HG02970 (cell line): Measurements from ENCODE around the gene CAMK2D.
"Not testable (repeated sequence)": the region's sequence is repeated elsewhere in the genome, so short reads cannot be mapped to it uniquely, and the experiment has no call there.

Experiments used
- ATAC-seq: cut with Tn5 transposase; IDR thresholded peaks from one replicate; pipeline ENCODE4 v1.9.1; 2021; ENCODE audit warnings: mild to moderate bottlenecking, moderate library complexity, moderate number of reproducible peaks; ENCODE audit not compliant: unreplicated experiment, low FRiP score

Gene CAMK2D

DNA sequence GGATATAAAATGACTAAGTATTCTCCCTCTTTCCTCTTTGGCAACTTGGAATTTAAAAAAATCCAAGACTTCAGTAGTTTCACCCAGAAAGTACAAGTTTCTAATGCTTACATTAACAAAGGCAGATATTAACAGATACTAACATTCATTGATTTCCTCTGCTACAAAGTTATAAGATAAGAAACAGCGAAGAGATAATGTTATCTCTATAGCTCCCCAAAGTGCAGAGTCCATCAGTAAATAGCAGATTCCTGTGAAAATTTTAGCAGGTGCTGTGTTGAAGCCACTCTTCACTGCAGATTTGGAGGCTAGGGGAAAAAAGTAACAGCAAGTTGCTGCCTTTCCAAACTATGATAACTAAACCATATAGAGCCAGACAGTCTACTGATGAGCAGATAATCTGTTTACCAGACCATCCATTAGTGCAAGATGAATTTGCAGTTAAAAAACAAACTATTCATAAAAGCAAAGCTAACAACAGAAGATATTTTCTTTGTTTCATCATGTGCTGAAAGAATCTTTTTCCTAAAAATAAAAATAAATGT lies 3.3 kb upstream of the CAMK2D start:
- ATAC-seq: no peak

DNA sequence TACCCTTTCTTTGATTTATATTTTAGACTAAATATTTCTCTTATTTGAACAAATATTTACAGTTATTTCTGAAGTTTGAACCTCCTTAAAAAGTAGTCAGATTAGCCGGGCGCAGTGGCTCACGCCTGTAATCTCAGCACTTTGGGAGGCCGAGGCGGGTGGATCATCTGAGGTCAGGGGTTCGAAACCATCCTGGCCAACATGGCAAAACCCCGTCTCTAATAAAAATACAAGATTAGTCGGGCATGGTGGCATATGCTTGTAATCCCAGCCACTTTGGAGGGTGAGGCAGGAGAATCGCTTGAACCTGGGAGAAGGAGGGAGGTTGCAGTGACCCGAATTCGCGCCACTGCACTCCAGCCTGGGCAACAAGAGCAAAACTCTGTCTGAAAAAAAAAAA lies 2.4 kb upstream of the CAMK2D start:
- ATAC-seq: not testable (repeated sequence)

DNA sequence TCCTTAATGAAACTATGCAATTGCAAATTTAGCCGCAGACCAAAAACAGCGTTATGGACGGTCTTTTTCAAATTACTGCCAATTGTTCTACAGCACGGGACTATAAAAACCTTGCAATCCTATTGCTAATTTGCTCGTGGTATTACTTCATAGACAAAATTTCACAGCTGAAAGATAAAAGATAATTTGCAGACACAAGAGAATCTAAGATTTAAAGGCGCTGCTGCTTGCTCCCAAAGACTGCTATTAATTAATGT lies 1.4 kb upstream of the CAMK2D start:
- no peak for ATAC-seq

DNA sequence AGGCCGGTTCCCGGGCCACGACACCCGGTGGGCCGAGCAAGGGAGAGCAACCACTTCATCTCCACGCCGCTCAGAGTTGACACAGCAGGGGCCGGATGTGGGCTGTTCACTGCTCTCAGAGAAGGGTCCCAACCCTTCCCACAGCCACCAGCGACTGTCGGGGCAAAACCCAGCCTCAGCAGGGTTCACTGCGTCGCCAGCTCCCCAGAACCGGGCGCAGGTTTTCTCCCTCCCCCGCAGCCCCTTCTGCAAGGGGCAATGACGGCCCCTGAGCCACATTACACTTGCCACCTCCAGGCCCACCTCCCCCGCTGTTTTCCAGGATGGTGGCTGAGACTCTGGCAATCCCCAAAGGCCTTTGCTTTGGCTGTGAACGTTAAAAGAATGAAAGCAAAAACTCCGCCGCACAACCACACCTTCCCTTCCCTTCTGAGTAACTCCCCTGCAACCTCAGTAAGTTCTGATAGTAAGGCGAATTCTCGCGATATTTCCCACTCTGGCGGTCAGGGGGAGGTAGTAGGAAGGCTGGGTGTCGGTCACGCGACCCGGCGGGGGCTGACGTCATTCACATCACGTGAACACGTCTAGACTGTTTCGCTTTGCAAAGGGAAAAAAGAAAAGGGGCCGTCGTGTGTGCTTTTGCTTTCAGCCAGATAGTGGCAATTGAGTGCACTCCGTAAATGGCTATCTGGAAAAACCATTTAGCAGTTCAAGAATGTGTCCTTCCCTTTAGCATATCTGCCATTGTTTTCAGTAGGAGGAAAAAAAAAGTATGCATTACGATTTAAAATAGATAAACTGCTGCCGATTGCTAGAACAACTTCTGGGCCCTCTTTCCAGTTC lies 869 bp upstream of the CAMK2D start:
- peak; percentile 77 for ATAC-seq

DNA sequence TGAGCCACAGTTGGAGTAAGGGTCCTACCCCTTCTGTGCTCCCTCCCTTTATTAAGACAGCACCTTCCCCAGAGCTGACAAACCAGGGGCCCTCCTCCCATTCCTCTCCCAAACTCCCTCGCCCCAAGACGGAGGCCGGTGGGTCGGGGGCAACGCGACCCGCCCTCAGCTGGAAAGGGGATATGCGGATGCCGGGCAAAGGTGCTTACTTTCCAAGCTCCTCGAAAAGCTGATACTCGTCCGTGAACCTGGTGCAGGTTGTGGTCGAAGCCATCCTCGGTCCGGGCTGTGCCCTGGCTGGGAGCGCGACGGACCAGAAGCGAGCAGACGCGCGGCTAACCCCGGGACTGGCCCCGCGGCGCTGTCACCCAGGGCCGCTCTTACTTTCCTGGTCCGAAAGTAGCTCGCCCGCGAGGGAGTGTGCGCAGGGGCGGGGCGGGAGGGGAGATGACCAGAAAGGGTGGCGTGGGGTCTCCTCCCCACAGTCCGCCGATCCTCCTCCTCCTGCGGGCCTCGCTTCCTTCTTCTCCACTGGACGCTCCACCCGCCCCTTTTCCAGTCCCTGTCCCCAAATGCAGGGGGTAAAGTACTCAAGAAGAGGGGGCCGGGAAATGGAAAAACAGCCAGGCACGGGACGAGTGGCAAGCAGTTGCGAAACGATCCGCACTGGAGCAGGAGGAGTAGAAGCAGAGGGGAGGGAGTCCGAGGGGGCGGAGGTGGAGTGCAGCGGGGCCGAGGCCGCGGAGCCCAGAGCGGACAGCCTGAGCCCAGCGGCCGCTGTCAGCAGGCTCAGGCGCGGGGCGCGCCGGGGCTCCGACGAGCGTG lies 531 bp downstream of the CAMK2D start:
- ATAC-seq: peak; percentile 24

DNA sequence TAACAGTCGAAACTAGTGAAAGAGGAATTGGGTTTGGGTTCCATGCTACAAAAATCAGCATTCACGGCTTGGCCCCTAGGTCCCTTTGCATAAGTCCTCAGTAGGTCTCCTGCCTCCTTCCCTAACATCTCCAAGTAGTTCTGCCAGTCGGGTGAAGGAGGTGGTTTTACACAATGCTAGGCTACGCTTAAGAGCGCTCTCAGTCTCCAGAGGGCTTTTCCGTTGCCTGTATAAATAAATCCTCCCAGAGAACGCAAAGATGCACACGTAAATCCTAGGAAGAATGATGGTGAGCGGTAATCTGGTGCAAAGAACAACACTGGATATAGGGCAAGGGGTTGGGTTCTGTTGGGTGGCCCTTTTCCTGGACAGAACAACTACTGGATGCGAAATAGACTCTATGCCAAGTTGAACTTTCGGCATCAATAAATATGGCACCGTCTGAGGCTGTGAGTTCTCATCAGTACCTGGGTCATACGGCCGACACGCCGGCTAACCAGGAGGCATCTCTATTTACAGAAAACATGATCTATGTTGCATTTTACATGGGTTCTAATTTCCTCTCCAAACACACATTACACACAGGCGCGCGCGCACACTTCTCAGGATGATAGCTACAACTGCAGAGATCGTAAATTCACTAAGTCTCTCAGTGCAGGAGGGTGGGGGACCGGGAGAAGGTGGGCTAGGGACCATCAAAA lies 1.3 kb downstream of the CAMK2D start:
- ATAC-seq: no peak

DNA sequence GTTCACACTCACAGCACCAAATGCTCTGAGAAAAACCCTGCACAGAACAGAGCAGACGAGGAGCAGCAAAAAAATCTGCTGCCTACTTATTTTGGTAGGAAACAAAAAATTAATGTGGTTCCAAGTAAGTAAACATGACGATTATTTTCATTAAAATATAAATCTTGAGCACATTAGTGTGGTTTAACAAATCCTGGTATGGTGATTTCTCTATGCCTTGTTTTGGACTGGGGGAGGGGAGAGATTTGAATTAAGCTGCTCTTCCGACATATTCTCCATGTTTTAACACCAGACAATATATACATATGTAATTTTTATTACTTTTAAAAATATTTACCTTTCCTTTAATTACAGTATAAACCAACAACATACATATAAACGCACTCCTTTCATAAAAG lies 1.8 kb downstream of the CAMK2D start:
- ATAC-seq: no peak

DNA sequence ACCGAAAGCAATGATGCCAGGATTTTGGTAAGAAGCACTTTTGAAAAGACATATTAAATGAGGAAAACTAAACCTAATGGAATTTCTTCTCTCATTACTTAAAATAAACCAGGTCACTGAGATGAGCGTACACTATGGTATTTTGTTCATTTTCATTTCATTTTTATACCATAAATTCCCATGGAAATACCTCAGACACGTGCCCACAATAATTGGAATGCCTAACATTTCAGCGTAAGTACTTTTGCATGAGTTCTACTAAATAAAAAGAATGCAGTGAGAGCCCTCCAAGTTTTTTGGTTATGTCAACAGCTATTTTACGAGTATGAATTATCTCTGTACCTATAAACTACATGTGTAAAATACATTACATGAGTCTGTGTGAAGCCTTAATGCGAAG lies 3.2 kb downstream of the CAMK2D start:
- ATAC-seq: no peak

DNA sequence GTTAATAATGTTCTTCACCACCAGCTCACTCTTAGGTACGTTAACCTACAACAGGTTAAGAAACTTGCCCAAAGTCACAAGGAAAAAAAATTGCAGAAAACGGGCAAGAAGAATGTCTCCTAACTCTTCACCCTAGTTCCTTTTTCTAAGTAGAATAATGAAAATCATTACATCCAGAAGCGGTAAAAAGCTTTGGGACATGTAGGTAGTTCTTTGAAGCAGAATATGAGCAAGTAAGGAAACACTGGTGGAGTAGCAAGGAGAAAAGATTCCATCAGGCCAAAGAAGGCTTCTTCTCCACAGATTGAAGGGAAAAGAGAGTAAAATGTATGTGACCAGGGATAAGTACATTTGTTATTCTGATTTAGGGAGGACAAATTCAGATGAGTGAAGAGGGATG lies 4.1 kb downstream of the CAMK2D start:
- no peak for ATAC-seq

DNA sequence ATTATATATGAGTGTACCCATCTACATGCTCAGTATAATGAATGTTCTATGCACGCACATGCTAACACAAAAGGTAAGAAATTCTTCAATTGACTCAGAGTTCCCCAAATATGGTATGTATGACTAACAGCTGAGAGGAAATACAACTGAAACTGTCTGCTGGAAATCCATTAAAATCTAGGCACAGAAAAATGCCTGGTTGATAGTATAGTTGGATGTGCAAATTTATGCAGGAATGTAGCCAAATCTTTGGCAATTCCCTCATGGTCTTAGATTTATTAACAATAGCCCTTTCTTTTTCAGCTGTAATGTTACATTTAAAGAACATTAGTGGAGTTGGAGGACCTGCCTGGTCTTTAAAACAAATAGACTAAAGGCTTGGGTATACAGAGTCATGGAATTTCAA lies 5.5 kb downstream of the CAMK2D start:
- peak; percentile 53 for ATAC-seq

DNA sequence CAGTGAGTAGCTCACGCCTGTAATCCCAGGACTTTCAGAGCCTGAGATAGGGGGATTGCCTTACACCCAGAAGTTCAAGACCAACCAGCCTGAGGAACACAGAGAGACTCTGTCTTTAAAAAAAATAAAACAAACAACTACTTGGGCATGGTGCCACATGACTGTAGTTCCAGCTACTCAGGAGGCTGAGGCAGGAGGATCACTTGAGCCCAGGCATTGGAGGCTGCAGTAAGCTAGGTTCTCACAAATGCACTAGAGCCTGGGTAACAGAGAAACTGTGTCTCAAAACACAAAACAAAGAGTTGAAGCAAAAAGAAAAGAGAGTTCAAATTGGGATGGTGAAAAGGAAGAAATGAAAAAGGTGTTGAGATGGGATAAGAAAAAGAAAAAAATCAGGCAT lies 10.8 kb downstream of the CAMK2D start:
- ATAC-seq: no peak

DNA sequence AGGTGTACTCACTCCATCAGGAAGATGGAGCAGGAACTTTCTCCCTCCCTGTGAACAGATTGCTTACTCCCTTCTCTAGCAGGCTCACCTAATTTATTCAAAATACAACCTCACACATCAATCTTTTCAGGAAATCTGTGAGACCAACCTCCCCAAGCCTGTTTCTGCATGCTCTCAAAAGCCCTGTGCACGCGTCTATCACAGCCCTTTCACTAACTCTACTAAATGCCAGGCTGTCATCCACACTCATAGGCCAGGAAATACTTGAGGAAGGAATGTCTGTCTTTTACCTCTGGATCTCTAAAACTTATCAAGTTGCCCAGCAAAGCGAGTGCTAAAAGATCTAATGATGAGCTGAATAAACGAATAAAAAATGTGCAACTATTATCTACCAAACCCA lies 11.2 kb downstream of the CAMK2D start:
- no peak for ATAC-seq

DNA sequence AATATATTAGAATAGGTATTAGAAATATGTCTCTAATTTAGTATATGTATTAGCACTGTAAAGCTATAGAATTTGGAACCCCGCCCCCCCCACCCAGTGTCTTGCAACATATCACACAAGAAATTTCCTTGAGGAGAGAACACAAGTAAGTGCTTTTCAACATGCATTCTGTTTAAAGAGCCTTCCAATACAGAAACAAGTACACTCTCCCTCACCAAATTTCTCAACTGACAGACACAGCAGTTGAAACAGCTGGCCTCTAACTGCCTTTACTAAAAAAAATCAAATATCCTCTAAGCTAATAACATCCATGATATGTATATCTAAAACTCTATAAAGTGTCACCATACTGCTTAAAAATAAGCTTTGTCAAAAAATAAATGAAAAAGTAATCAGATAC lies 12.4 kb downstream of the CAMK2D start:
- no peak for ATAC-seq

DNA sequence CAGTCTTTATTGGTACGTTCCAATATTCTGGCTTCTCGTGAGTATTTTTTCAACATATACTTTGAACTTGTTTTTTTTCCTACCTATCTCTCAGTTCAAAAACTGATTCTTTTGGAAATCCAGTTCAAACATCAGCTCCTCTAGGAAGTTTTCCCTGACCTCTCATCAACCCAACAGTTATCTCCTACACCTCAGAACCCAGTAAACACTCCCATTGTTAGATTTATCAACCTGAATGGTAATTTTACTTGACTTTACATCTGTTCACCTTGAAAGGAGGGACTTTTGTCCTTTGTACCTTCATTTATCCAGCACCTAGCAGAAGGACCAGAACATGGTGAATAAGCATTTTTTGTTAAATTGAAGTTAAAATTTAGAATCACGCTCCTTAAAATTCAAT lies 13.6 kb downstream of the CAMK2D start:
- ATAC-seq: no peak

DNA sequence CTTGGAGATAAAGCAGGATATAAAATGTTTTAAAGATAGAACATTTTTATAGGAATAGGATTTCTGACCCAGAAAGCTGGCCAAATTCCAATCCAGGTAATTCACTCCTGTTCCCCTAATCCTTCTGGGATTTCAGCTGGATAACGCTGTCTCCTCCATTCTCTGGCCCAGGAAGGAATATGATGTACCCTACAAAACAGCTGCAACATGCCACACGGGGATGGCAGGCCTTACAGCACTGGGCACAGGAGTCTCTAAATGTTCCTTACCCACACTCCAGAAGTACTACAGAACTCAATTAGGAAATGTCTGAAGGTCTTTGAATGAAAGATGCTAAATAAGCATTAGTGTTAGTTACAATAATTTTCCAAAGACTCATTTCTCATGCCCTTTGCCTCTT lies 15.8 kb downstream of the CAMK2D start:
- no peak for ATAC-seq

DNA sequence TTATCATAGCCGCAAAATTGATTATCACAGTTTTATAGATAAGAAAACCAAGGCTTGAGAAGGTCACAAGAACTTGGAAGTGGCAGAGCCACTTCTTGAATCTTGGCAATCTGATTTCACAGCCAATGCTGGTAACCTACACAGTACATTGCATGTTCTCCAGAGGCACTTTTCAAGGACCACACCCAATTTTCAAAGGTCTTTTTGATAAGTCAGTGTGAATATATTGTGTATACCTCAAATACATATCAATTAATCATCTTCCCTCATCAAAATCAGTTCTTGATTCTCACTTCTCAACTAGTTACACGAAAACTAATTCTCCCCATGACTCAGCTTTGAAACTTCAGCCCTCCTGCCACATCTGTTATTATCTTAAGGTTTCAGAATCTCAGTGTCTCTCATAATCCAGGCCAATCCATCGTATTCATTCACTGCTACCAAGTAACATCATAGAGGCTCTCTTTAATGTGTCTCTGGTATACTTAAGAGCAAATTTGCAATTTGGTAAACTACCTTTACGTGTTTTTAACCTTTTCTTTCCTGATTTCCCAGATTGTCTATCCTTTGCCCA lies 16.8 kb downstream of the CAMK2D start:
- ATAC-seq: no peak

DNA sequence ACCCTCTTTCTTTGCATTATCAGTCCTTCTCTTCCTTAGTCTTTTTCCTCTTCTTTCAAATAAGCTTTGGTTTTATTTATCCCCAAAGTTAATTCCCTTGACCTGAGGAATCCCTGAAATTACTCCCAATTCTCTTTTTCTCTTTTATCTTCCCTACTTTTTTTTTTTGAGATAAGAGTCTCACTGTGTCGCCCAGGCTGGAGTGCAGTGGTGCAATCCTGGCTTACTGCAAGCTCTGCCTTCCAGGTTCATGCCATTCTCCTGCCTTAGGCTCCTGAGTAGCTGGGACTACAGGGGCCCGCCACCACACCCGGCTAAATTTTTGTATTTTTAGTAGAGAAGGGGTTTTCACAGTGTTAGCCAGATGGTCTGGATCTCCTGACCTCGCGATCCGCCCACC lies 17.8 kb downstream of the CAMK2D start:
- no peak for ATAC-seq

DNA sequence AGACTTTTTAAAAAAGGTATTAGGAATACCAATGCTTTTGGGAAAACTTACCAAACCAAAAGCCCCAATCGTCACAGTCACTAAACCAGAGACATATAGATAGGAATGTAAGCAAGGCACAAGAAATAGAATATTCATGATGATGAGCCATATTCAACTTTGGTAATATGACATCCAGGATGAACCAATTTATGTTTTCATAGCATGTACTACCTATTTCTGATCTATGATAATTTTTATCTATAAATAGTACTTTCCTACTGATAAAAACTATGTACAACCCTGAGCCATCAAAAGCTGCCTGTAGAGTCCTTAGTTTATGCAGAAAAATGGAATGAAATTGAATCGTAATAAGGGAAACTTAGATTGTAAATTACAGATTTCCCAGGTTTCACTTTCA lies 18.9 kb downstream of the CAMK2D start:
- ATAC-seq: no peak

DNA sequence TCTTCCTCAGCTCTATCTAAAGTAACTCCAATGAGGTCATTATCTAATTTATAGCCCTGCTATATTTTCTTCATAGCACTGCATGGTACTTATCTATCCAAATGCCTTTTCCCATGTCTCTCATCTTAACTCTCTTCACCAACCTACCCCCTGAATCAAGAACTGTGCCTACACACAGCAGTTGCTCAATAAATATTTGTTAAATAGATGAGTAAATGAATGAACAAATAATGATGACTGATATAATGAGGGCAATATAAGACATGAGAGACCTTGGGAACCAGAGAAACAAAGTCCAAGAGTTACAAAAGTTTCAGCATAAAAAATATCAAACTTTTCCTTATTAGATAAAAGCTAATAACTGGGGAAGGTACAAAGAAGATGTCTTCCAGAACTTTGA lies 19.6 kb downstream of the CAMK2D start:
- ATAC-seq: no peak

DNA sequence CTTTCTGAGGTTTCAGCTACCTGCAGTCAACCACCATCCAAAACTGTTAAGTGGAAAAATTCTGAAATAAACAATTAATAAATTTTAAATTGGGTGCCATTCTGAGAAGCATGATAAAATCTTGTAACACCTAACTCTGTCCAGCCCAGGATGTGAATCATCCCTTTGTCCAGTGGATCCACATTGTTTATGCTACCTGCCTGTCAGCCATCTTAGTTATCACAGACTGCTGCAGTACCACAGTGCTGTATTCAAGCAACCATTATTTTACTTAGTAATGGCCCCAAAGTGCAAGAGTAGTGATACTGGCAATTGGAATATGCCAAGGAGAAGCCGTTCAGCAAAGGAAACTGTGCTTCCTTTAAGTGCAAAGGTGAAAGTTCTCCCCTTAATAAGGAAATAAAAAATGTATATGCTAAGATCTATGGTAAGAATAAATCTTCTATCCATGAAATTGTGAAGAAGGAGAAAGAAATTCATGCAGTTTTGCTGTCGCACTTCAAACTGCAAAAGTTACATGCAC lies 20.6 kb downstream of the CAMK2D start:
- no peak for ATAC-seq

DNA sequence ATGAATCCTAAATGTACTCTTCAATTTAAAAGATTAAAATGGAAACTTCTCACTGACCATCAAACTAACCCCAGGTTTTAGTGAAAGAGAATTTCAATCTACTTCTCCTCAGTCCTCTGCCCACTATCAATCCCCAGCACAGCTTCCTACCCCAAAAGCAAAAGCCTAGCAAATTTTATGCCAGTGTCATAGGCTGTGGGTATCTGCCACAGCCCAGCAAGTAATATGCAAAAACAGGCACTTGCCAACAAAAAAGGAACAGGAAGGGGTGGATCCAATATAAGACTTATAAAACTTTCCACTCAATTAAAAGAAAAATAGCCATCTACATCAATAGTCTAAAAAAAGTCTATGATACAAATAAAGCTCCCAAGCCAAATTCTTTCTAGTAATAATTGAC lies 22.3 kb downstream of the CAMK2D start:
- no peak for ATAC-seq
